HEK293 (cell line): ENCODE measurements around the gene ARFGAP1.

Experiments used
- BCL11A ChIP-seq: fragments of 450-650 bp; formaldehyde crosslinking; IDR thresholded peaks from 2 replicates; pipeline ENCODE4 v1.5.1; 2016; ENCODE audit warnings: low read depth, missing biosample characterization, missing genetic modification characterization
- CTCF ChIP-seq: fragments of 450-650 bp; formaldehyde crosslinking; IDR thresholded peaks from 2 replicates; pipeline ENCODE4 v1.5.1; 2016; ENCODE audit warnings: missing biosample characterization, missing genetic modification characterization
- OVOL3 ChIP-seq: fragments of 450-650 bp; formaldehyde crosslinking; IDR thresholded peaks from 2 replicates; pipeline ENCODE4 v1.5.1; 2016; ENCODE audit warnings: missing biosample characterization, missing genetic modification characterization
- PRDM6 ChIP-seq: fragments of 450-650 bp; formaldehyde crosslinking; IDR thresholded peaks from 2 replicates; pipeline ENCODE4 v1.5.1; 2017; ENCODE audit warnings: missing biosample characterization, missing genetic modification characterization
- ZEB2 ChIP-seq: fragments of 450-650 bp; formaldehyde crosslinking; IDR thresholded peaks from 2 replicates; pipeline ENCODE4 v1.5.1; 2016; ENCODE audit warnings: missing biosample characterization, missing genetic modification characterization
- ZNF24 ChIP-seq: fragments of 450-650 bp; formaldehyde crosslinking; IDR thresholded peaks from 2 replicates; pipeline ENCODE4 v1.5.1; 2016; ENCODE audit warnings: missing biosample characterization, missing genetic modification characterization
- ZNF768 ChIP-seq: fragments of 450-650 bp; formaldehyde crosslinking; IDR thresholded peaks from 2 replicates; pipeline ENCODE4 v1.5.1; 2018; ENCODE audit warnings: missing biosample characterization, mild to moderate bottlenecking, missing genetic modification characterization

- TF ChIP-seq PRDM6 (tag by site-specific recombination) (no peak), ZEB2 (tag by site-specific recombination) (no peak), BCL11A (tag by site-specific recombination) (no peak), OVOL3 (tag by site-specific recombination) (no peak), ZNF768 (tag by site-specific recombination) (no peak), ZNF24 (tag by site-specific recombination) (no peak), CTCF (no peak)
These were observed 10.3 kb downstream of the ARFGAP1 start for GRCh38 chr20:63282946-63283345.
